ENCODE data around the gene EYS.
"Not testable (repeated sequence)": the region's sequence is repeated elsewhere in the genome, so short reads cannot be mapped to it uniquely, and the experiment has no call there.

Gene EYS

DNA sequence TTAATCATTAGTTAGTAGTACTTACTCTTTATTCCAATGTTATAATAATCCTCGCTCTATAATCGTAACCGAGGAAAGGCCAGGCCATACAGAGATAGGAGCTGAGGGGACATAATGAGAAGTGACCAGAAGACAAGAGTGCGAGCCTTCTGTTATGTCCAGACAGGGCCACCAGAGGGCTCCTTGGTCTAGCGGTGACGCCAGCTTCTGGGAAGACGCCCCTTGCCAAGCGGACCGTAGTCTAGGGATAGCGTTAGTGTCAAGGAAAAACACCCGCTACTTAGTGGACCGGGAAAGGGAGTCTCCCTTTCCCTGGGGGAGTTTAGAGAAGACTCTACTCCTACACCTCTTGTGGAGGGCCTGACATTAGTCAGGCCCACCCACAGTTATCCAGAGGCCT, 1237.6 kb downstream of the EYS start:
- not testable (repeated sequence) for H3K27me3 ChIP-seq (ENCODE audit: control insufficient read depth in 2 of 2, insufficient read depth in 2 of 2, low read length in 2 of 2); H3K4me1 ChIP-seq (ENCODE audit: control insufficient read depth in 2 of 2, insufficient read depth in 2 of 2, low read length in 2 of 2); H3K9ac ChIP-seq (ENCODE audit: low read depth in 1 of 2, low read length in 2 of 2); H3K36me3 ChIP-seq (ENCODE audit: control insufficient read depth in 2 of 2, insufficient read depth in 2 of 2, low read length in 2 of 2); H3K9me3 ChIP-seq (ENCODE audit: control insufficient read depth in 2 of 2, low read length in 2 of 2); H3K4me3 ChIP-seq (ENCODE audit: low read length in 2 of 2); H3K27ac ChIP-seq (ENCODE audit: low read depth in 2 of 2, low read length in 2 of 2)

DNA sequence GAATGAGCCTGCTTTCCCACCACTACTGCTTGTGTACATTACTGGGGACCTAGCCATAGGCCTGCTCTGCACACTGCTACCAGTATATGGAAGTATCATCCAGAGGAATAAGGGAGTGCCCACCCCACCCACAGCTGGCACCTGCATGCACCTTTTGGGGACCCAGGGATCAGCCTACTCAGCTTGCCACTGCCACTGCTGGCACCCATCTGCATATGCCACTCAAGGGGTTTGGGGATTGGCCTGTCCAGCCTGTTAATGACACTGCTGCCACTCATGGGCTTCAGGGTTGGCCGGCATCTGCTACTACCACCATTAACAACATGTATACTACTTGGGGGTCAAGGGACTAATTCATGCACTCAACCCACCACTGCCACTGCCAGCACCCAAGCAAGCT, 1239.4 kb downstream of the EYS start:
- no peaks in the 10 kb centered on the region for H3K4me1 ChIP-seq (ENCODE audit: control insufficient read depth in 2 of 2, insufficient read depth in 2 of 2, low read length in 2 of 2)
- no peak overlapping the region for H3K27ac ChIP-seq (ENCODE audit: low read depth in 2 of 2, low read length in 2 of 2)
- no peaks in the 10 kb centered on the region for H3K36me3 ChIP-seq (ENCODE audit: control insufficient read depth in 2 of 2, insufficient read depth in 2 of 2, low read length in 2 of 2)
- no peak overlapping the region for H3K4me3 ChIP-seq (ENCODE audit: low read length in 2 of 2)
- H3K27me3 ChIP-seq (ENCODE audit: control insufficient read depth in 2 of 2, insufficient read depth in 2 of 2, low read length in 2 of 2) = no peaks in the 10 kb centered on the region
- H3K9me3 ChIP-seq (ENCODE audit: control insufficient read depth in 2 of 2, low read length in 2 of 2) = no peaks in the 10 kb centered on the region
- no peak overlapping the region for H3K9ac ChIP-seq (ENCODE audit: low read depth in 1 of 2, low read length in 2 of 2)

DNA sequence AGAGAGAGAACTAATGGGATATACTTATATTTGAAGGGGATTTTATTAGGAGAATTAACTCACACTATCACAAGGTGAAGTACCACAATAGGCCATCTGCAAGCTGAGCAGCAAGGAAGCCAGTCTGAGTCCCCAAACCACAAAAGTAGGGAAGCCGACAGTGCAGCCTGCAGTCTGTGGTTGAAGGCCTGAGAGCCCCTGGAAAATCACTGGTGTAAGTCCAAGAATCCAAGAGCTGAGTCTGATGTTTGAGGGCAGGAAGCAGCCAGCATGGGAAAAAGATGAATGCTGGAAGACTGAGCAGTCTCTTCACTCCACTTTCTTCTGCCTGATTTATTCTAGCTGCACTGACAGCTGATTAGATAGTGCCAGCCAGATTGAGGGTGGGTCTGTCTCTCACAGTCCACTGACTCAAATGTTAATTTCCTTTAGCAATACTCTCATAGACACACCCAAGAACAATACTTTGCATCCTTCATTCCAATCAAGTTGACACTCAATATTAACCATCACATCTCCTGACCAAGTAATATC, 1247.5 kb downstream of the EYS start:
- no peaks in the 10 kb centered on the region for H3K27me3 ChIP-seq (ENCODE audit: control insufficient read depth in 2 of 2, insufficient read depth in 2 of 2, low read length in 2 of 2)
- H3K4me3 ChIP-seq (ENCODE audit: low read length in 2 of 2) = no peak overlapping the region
- no peaks in the 10 kb centered on the region for H3K4me1 ChIP-seq (ENCODE audit: control insufficient read depth in 2 of 2, insufficient read depth in 2 of 2, low read length in 2 of 2)
- H3K9me3 ChIP-seq (ENCODE audit: control insufficient read depth in 2 of 2, low read length in 2 of 2) = no peaks in the 10 kb centered on the region
- H3K27ac ChIP-seq (ENCODE audit: low read depth in 2 of 2, low read length in 2 of 2) = no peak overlapping the region
- H3K9ac ChIP-seq (ENCODE audit: low read depth in 1 of 2, low read length in 2 of 2) = no peak overlapping the region
- H3K36me3 ChIP-seq (ENCODE audit: control insufficient read depth in 2 of 2, insufficient read depth in 2 of 2, low read length in 2 of 2) = no peaks in the 10 kb centered on the region

DNA sequence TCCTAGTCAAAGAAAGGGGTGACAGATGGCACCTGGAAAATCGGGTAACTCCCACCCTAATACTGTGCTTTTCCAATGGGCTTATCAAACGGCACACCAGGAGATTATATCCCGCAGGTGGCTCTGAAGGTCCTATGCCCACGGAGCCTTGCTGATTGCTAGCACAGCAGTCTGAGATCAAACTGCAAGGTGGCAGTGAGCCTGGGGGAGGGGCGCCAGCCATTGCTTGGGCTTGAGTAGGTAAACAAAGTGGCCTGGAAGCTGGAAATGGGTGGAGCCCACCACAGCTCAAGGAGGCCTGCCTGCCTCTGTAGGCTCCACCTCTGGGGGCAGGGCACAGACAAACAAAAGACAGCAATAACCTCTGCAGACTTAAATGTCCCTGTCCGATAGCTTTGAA, 1258.9 kb downstream of the EYS start:
- not testable (repeated sequence) for H3K36me3 ChIP-seq (ENCODE audit: control insufficient read depth in 2 of 2, insufficient read depth in 2 of 2, low read length in 2 of 2); H3K27ac ChIP-seq (ENCODE audit: low read depth in 2 of 2, low read length in 2 of 2); H3K9me3 ChIP-seq (ENCODE audit: control insufficient read depth in 2 of 2, low read length in 2 of 2); H3K4me1 ChIP-seq (ENCODE audit: control insufficient read depth in 2 of 2, insufficient read depth in 2 of 2, low read length in 2 of 2); H3K27me3 ChIP-seq (ENCODE audit: control insufficient read depth in 2 of 2, insufficient read depth in 2 of 2, low read length in 2 of 2); H3K9ac ChIP-seq (ENCODE audit: low read depth in 1 of 2, low read length in 2 of 2); H3K4me3 ChIP-seq (ENCODE audit: low read length in 2 of 2)

DNA sequence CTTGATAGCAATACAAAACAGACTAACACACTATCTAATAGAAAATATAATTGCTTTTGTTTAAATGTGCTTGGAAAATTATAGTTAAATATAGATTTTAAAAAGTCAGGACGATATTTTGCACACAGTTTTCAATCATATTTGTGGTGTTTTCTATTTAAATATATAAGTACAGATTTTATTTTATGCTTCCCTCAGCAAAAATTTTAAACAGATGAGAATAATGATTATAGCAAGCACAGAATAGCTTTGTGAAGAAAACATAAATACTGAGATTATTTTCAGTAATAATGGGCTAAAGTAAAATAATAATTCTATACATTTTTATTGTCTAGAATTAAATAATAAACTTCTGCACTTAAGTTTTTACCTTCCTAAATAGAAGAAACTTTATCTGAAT, 1262.0 kb downstream of the EYS start:
- Histone ChIP-seq H3K27me3 (ENCODE audit: control insufficient read depth in 2 of 2, insufficient read depth in 2 of 2, low read length in 2 of 2) (no peaks in the 10 kb centered on the region), H3K36me3 (ENCODE audit: control insufficient read depth in 2 of 2, insufficient read depth in 2 of 2, low read length in 2 of 2) (no peaks in the 10 kb centered on the region), H3K4me3 (ENCODE audit: low read length in 2 of 2) (no peak overlapping the region), H3K4me1 (ENCODE audit: control insufficient read depth in 2 of 2, insufficient read depth in 2 of 2, low read length in 2 of 2) (no peaks in the 10 kb centered on the region), H3K9me3 (ENCODE audit: control insufficient read depth in 2 of 2, low read length in 2 of 2) (no peaks in the 10 kb centered on the region), H3K27ac (ENCODE audit: low read depth in 2 of 2, low read length in 2 of 2) (no peak overlapping the region), H3K9ac (ENCODE audit: low read depth in 1 of 2, low read length in 2 of 2) (no peak overlapping the region)

DNA sequence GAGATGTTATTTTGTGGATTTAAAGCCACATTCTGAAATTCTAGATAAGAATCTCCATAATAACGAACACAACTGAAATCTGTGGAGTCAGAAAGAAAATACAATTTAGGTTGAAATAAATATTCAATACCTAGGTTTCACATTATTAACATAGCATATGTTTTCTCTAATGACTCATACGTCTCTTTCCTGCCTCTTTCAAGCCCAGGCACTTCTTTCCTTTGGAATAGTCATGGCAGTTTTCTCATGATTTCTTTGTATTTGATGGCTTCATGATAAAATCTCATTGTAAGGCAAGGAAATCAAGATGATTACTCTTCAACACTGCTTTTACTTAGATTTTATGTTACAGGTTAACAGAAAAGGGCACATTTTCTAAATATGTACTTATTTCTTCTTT, 1267.8 kb downstream of the EYS start:
- no peak overlapping the region for H3K9ac ChIP-seq (ENCODE audit: low read depth in 1 of 2, low read length in 2 of 2)
- H3K27ac ChIP-seq (ENCODE audit: low read depth in 2 of 2, low read length in 2 of 2) = no peak overlapping the region
- H3K27me3 ChIP-seq (ENCODE audit: control insufficient read depth in 2 of 2, insufficient read depth in 2 of 2, low read length in 2 of 2) = no peaks in the 10 kb centered on the region
- no peaks in the 10 kb centered on the region for H3K4me1 ChIP-seq (ENCODE audit: control insufficient read depth in 2 of 2, insufficient read depth in 2 of 2, low read length in 2 of 2)
- no peak overlapping the region for H3K4me3 ChIP-seq (ENCODE audit: low read length in 2 of 2)
- H3K36me3 ChIP-seq (ENCODE audit: control insufficient read depth in 2 of 2, insufficient read depth in 2 of 2, low read length in 2 of 2) = no peaks in the 10 kb centered on the region
- H3K9me3 ChIP-seq (ENCODE audit: control insufficient read depth in 2 of 2, low read length in 2 of 2) = no peaks in the 10 kb centered on the region

DNA sequence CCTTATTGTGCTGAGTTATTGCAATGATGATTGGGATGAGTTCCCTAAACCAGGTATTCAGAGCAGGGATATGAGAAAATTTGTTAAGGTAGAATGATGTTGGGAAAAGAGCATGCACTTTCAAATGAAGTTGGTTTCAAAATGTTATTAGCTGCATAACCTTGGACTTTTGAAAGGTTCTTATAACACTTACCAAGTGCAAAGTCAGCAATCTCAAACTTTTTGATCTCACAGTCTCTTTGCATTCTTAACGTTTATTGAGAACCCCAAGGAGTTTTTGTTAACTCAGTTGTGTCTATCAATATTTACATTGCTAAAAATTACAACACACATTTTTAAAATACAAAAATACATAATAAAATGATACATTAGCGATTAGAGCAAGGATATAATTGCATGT, 1269.0 kb downstream of the EYS start:
- no peaks in the 10 kb centered on the region for H3K36me3 ChIP-seq (ENCODE audit: control insufficient read depth in 2 of 2, insufficient read depth in 2 of 2, low read length in 2 of 2)
- no peaks in the 10 kb centered on the region for H3K9me3 ChIP-seq (ENCODE audit: control insufficient read depth in 2 of 2, low read length in 2 of 2)
- H3K4me1 ChIP-seq (ENCODE audit: control insufficient read depth in 2 of 2, insufficient read depth in 2 of 2, low read length in 2 of 2) = no peaks in the 10 kb centered on the region
- no peaks in the 10 kb centered on the region for H3K27me3 ChIP-seq (ENCODE audit: control insufficient read depth in 2 of 2, insufficient read depth in 2 of 2, low read length in 2 of 2)
- no peak overlapping the region for H3K4me3 ChIP-seq (ENCODE audit: low read length in 2 of 2)
- no peak overlapping the region for H3K9ac ChIP-seq (ENCODE audit: low read depth in 1 of 2, low read length in 2 of 2)
- H3K27ac ChIP-seq (ENCODE audit: low read depth in 2 of 2, low read length in 2 of 2) = no peak overlapping the region

DNA sequence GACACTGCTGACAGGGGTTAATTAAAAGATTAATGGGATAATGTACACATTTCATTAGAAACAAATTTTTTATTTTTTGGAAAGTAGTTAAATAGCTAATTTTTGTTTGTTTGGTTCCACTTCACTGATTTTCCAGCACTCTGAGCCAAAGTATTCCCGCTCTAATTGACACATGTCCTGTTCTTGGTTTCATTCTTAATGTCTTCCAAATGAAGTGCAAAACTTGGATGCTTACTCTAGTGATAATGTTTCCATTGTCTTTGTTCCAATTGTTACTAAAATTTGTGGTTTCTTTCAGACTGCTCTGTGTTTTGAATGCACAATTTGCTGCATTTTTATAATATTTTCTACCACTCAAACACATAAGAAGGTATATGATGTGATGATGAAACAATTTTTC, 1277.1 kb downstream of the EYS start:
- no peaks in the 10 kb centered on the region for H3K4me1 ChIP-seq (ENCODE audit: control insufficient read depth in 2 of 2, insufficient read depth in 2 of 2, low read length in 2 of 2)
- no peak overlapping the region for H3K9ac ChIP-seq (ENCODE audit: low read depth in 1 of 2, low read length in 2 of 2)
- H3K4me3 ChIP-seq (ENCODE audit: low read length in 2 of 2) = no peak overlapping the region
- H3K36me3 ChIP-seq (ENCODE audit: control insufficient read depth in 2 of 2, insufficient read depth in 2 of 2, low read length in 2 of 2) = no peaks in the 10 kb centered on the region
- H3K27me3 ChIP-seq (ENCODE audit: control insufficient read depth in 2 of 2, insufficient read depth in 2 of 2, low read length in 2 of 2) = no peaks in the 10 kb centered on the region
- H3K9me3 ChIP-seq (ENCODE audit: control insufficient read depth in 2 of 2, low read length in 2 of 2) = no peaks in the 10 kb centered on the region
- H3K27ac ChIP-seq (ENCODE audit: low read depth in 2 of 2, low read length in 2 of 2) = no peak overlapping the region

DNA sequence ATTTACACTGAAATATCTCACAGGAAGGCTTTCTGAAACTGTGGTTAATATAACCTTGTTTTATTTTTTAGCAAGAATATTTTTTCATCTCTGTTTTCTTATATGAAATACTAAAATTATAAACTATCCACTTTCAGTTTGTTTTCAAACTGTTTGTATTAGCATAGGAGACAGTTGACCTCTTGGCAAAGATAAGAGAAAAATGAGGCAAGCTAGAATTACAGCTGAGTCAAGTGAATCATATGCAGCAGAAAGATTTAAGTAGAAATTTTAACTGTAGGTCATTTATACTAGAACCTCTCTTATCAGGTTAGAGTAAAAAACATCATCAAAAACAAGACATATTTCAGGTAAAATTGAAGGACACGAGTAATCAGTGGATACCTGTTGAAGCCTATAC, 1278.8 kb downstream of the EYS start:
- Histone ChIP-seq H3K27ac (ENCODE audit: low read depth in 2 of 2, low read length in 2 of 2) (no peak overlapping the region), H3K4me1 (ENCODE audit: control insufficient read depth in 2 of 2, insufficient read depth in 2 of 2, low read length in 2 of 2) (no peaks in the 10 kb centered on the region), H3K9ac (ENCODE audit: low read depth in 1 of 2, low read length in 2 of 2) (no peak overlapping the region), H3K9me3 (ENCODE audit: control insufficient read depth in 2 of 2, low read length in 2 of 2) (no peaks in the 10 kb centered on the region), H3K36me3 (ENCODE audit: control insufficient read depth in 2 of 2, insufficient read depth in 2 of 2, low read length in 2 of 2) (no peaks in the 10 kb centered on the region), H3K27me3 (ENCODE audit: control insufficient read depth in 2 of 2, insufficient read depth in 2 of 2, low read length in 2 of 2) (no peaks in the 10 kb centered on the region), H3K4me3 (ENCODE audit: low read length in 2 of 2) (no peak overlapping the region)

DNA sequence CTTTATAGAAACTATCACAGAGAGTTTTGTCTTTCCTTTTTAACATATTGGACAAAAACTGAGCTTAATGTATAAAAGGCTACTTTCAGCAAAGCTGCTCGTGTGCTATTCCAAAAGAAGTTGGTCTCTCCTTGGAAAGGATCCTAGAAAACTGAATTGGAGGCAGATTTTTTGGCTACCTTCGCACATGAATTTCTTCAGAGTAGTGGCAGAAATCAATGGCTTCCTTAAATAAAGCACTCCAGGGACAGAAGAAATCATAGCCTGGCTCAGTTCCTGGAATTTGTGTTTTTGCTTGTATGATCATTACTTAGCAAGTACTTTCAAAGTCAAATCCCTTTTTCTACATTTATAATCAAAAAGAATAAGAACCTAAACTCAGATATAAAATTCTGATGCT, 1291.1 kb downstream of the EYS start:
- Histone ChIP-seq H3K9ac (ENCODE audit: low read depth in 1 of 2, low read length in 2 of 2) (no peak overlapping the region), H3K4me3 (ENCODE audit: low read length in 2 of 2) (no peak overlapping the region), H3K4me1 (ENCODE audit: control insufficient read depth in 2 of 2, insufficient read depth in 2 of 2, low read length in 2 of 2) (no peaks in the 10 kb centered on the region), H3K27ac (ENCODE audit: low read depth in 2 of 2, low read length in 2 of 2) (no peak overlapping the region), H3K9me3 (ENCODE audit: control insufficient read depth in 2 of 2, low read length in 2 of 2) (peaks cover 0 to 2% of the 10 kb centered on the region in 2 donors), H3K36me3 (ENCODE audit: control insufficient read depth in 2 of 2, insufficient read depth in 2 of 2, low read length in 2 of 2) (no peaks in the 10 kb centered on the region), H3K27me3 (ENCODE audit: control insufficient read depth in 2 of 2, insufficient read depth in 2 of 2, low read length in 2 of 2) (no peaks in the 10 kb centered on the region)

DNA sequence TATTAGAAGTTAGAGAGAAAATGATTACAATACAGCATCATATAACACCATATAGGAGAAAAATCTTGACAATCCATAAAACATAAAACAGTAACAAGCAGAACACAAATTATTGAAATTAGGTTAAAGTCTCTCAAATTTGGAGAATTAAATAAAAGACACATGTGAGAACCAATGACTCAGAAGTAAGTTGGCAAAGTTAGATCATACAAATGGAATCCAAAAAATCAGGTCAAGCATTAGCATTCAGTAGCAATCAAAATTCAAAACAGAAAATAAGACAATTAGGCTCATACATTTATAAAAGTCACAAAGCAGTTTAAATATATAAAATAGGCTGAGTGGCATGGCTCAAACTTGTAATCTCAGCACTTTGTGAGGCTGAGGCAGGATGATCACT, 1295.8 kb downstream of the EYS start:
- Histone ChIP-seq H3K4me1 (ENCODE audit: control insufficient read depth in 2 of 2, insufficient read depth in 2 of 2, low read length in 2 of 2) (no peaks in the 10 kb centered on the region), H3K9me3 (ENCODE audit: control insufficient read depth in 2 of 2, low read length in 2 of 2) (peaks cover 0 to 2% of the 10 kb centered on the region in 2 donors), H3K36me3 (ENCODE audit: control insufficient read depth in 2 of 2, insufficient read depth in 2 of 2, low read length in 2 of 2) (no peaks in the 10 kb centered on the region), H3K27ac (ENCODE audit: low read depth in 2 of 2, low read length in 2 of 2) (no peak overlapping the region), H3K27me3 (ENCODE audit: control insufficient read depth in 2 of 2, insufficient read depth in 2 of 2, low read length in 2 of 2) (no peaks in the 10 kb centered on the region), H3K4me3 (ENCODE audit: low read length in 2 of 2) (no peak overlapping the region), H3K9ac (ENCODE audit: low read depth in 1 of 2, low read length in 2 of 2) (no peak overlapping the region)
